ENCODE measurements around the gene ERN2.
"Not testable (repeated sequence)": the region's sequence is repeated elsewhere in the genome, so short reads cannot be mapped to it uniquely, and the experiment has no call there.

Gene ERN2

GRCh38 chr16:23712976-23713375 is at the start of gene ERN2:
Gene ERN2 (minus strand): TSS chr16:23713222. CDS start chr16:23713187, 35 bp downstream.
- no peak for FAIRE-seq

GRCh38 chr16:23757937-23758619 is 45.1 kb upstream of the ERN2 start:
- FAIRE-seq = no peak

- FAIRE-seq = no peak
These were observed 44.1 kb upstream of the ERN2 start for GRCh38 chr16:23757116-23757515.

GRCh38 chr16:23755484-23755809 is 42.4 kb upstream of the ERN2 start:
- FAIRE-seq = no peak

- FAIRE-seq = no peak
These were observed 41.8 kb upstream of the ERN2 start, which contains the start of gene CHP2 for GRCh38 chr16:23754594-23755483. Gene CHP2 (plus strand): TSS chr16:23755026. CDS start chr16:23755050, 24 bp downstream.

GRCh38 chr16:23753908-23754593 is 41.0 kb upstream of the ERN2 start:
- FAIRE-seq = no peak

GRCh38 chr16:23751053-23751452 is 38.0 kb upstream of the ERN2 start:
- FAIRE-seq = not testable (repeated sequence)

GRCh38 chr16:23748630-23749029 is 35.6 kb upstream of the ERN2 start:
- FAIRE-seq = no peak

- FAIRE-seq = no peak
These were observed 32.2 kb upstream of the ERN2 start for GRCh38 chr16:23745263-23745662.

GRCh38 chr16:23742766-23743165 is 29.7 kb upstream of the ERN2 start:
- no peak for FAIRE-seq

GRCh38 chr16:23741675-23742303 is 28.8 kb upstream of the ERN2 start:
- FAIRE-seq = no peak

GRCh38 chr16:23739516-23739915 is 26.5 kb upstream of the ERN2 start:
- FAIRE-seq = no peak

- not testable (repeated sequence) for FAIRE-seq
These were observed 24.5 kb upstream of the ERN2 start for GRCh38 chr16:23737423-23738028.

- FAIRE-seq = no peak
These were observed 21.3 kb upstream of the ERN2 start for GRCh38 chr16:23734176-23734893.

- no peak for FAIRE-seq
These were observed 16.7 kb upstream of the ERN2 start for GRCh38 chr16:23729503-23730424.

GRCh38 chr16:23728112-23728477 is 15.1 kb upstream of the ERN2 start:
- FAIRE-seq = no peak

- FAIRE-seq = no peak
These were observed 13.7 kb upstream of the ERN2 start for GRCh38 chr16:23726710-23727109.

GRCh38 chr16:23724785-23725131 is 11.7 kb upstream of the ERN2 start:
- no peak for FAIRE-seq

- FAIRE-seq = no peak
These were observed 11.2 kb upstream of the ERN2 start for GRCh38 chr16:23724096-23724784.

- FAIRE-seq = not testable (repeated sequence)
These were observed 9.7 kb upstream of the ERN2 start for GRCh38 chr16:23722613-23723240.
